ENCODE data around the gene NSMCE1.

Gene NSMCE1

DNA sequence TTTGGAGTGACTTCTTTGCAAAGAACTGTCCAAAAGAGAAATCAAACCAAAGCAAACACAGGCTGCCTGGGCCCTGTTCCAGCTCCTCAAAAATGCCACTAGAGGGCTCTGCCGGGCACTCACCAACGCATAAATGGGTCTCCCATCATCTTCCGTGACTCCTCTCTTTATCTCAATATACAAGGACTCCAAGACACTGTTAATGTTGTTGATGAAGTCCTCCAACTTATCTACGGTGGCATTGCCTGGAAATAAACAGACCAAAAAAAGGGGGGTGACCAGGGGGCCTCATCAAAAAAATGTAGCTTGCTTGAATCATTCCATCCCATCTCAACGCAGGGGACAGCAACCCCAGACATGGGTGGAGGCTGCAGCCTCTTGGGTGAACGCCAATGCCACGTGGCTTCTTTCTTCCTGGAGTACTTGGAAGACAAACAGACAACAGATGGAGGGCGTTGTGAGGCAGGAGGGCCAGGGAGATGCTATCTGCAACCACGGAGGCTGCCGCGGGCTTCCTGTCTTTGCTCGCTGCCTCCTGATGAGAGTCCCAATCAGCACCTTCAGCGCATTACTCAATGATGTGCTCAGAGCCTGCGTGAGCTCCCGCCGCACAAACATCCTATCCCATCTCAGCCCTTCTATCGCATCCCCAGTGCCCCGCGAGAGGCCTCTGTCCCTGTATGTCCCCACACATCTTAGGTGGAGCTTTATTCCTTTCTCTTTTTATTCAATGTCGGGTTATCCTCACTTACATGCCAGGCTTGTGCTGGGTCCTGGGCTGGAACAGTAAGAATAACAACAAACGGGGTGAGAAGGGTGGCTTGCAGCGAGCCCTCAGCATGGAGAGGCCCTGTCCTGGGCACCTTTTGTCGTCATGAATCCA, 33.3 kb downstream of the NSMCE1 start:
- TF ChIP-seq POLR2AphosphoS5 (IDR thresholded peaks at IDR 0.05; ENCODE audit: low read depth) (no peak), CTCF (IDR thresholded peaks at IDR 0.05; ENCODE audit: insufficient read depth, low read length) (peak; percentile 72), GABPA (IDR thresholded peaks at IDR 0.05; ENCODE audit: low read depth) (no peak)
- TF ChIP-seq, protein P1, sequence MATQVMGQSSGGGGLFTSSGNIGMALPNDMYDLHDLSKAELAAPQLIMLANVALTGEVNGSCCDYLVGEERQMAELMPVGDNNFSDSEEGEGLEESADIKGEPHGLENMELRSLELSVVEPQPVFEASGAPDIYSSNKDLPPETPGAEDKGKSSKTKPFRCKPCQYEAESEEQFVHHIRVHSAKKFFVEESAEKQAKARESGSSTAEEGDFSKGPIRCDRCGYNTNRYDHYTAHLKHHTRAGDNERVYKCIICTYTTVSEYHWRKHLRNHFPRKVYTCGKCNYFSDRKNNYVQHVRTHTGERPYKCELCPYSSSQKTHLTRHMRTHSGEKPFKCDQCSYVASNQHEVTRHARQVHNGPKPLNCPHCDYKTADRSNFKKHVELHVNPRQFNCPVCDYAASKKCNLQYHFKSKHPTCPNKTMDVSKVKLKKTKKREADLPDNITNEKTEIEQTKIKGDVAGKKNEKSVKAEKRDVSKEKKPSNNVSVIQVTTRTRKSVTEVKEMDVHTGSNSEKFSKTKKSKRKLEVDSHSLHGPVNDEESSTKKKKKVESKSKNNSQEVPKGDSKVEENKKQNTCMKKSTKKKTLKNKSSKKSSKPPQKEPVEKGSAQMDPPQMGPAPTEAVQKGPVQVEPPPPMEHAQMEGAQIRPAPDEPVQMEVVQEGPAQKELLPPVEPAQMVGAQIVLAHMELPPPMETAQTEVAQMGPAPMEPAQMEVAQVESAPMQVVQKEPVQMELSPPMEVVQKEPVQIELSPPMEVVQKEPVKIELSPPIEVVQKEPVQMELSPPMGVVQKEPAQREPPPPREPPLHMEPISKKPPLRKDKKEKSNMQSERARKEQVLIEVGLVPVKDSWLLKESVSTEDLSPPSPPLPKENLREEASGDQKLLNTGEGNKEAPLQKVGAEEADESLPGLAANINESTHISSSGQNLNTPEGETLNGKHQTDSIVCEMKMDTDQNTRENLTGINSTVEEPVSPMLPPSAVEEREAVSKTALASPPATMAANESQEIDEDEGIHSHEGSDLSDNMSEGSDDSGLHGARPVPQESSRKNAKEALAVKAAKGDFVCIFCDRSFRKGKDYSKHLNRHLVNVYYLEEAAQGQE (IDR thresholded peaks at IDR 0.05; ENCODE audit: insufficient replicate concordance, low read depth) = no peak
- Histone ChIP-seq H3K4me3 (replicated peaks; ENCODE audit: insufficient read depth, low read length) (no peak overlapping the region), H3K27ac (replicated peaks) (peak overlapping the region; percentile 21), H3K27me3 (ENCODE audit: insufficient read depth, poor library complexity, severe bottlenecking) (no peaks in the 10 kb centered on the region)
- DNase-seq (ENCODE audit: low read depth in 1 of 2, low spot score in 1 of 2) = peak in 1 of 2 experiments; percentile 76

- TF ChIP-seq CTCF (IDR thresholded peaks at IDR 0.05; ENCODE audit: insufficient read depth, low read length) = no peak
- TF ChIP-seq, protein P1 (IDR thresholded peaks at IDR 0.05; ENCODE audit: insufficient replicate concordance, low read depth) = no peak
- TF ChIP-seq POLR2AphosphoS5 (IDR thresholded peaks at IDR 0.05; ENCODE audit: low read depth) = no peak
- TF ChIP-seq GABPA (IDR thresholded peaks at IDR 0.05; ENCODE audit: low read depth) = no peak
- no peak for TF ChIP-seq SPI1 (IDR thresholded peaks at IDR 0.05; ENCODE audit: borderline replicate concordance, low read depth)
- no peaks in the 10 kb centered on the region for H3K27me3 ChIP-seq (ENCODE audit: insufficient read depth, poor library complexity, severe bottlenecking)
- no peak for DNase-seq (ENCODE audit: low read depth in 1 of 2, low spot score in 1 of 2)
- no peak overlapping the region for H3K27ac ChIP-seq (replicated peaks)
- H3K4me3 ChIP-seq (replicated peaks; ENCODE audit: insufficient read depth, low read length) = no peak overlapping the region
These were observed 34.0 kb downstream of the NSMCE1 start for GRCh38 chr16:27234603-27235002.

DNA sequence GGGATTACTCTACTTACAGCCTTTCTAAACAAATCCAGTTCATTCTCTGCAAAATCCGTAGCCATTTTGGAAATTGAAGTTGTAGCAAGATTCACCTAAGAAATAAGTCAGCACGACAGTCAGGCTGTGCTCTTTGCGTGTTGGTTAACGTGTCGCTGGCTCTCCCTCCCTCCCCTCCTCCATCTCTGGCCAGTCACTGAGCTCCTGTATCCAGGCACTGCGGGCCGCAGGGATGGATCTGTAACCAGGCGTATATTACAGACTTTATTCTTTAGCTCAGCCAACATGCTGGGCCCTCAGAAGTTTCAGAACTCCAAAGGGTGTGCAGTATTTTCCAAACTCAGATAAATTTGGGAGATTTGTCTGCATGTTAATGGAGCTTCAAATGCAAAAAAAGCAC, 34.4 kb downstream of the NSMCE1 start:
- no peak overlapping the region for H3K4me3 ChIP-seq (replicated peaks; ENCODE audit: insufficient read depth, low read length)
- TF ChIP-seq, protein P1 (IDR thresholded peaks at IDR 0.05; ENCODE audit: insufficient replicate concordance, low read depth) = no peak
- TF ChIP-seq CTCF (IDR thresholded peaks at IDR 0.05; ENCODE audit: insufficient read depth, low read length) (no peak), SPI1 (IDR thresholded peaks at IDR 0.05; ENCODE audit: borderline replicate concordance, low read depth) (no peak), GABPA (IDR thresholded peaks at IDR 0.05; ENCODE audit: low read depth) (no peak), POLR2AphosphoS5 (IDR thresholded peaks at IDR 0.05; ENCODE audit: low read depth) (no peak)
- no peaks in the 10 kb centered on the region for H3K27me3 ChIP-seq (ENCODE audit: insufficient read depth, poor library complexity, severe bottlenecking)
- DNase-seq (ENCODE audit: low read depth in 1 of 2, low spot score in 1 of 2) = no peak
- H3K27ac ChIP-seq (replicated peaks) = no peak overlapping the region
